ENCODE measurements around the gene SCUBE2.

Gene SCUBE2

GRCh38 chr11:9037046-9037780 lies 54.2 kb downstream of the SCUBE2 start:
- H3K4me1 Mint-ChIP-seq (ENCODE audit: low read depth), result peaks cover 25% of the 10 kb centered on the region
- peaks cover 1% of the 10 kb centered on the region for H3K27me3 Mint-ChIP-seq
- no peaks in the 10 kb centered on the region for H3K9me3 Mint-ChIP-seq
- no peaks in the 10 kb centered on the region for H3K36me3 Mint-ChIP-seq (ENCODE audit: low read depth)
- no peak overlapping the region for H3K4me3 Mint-ChIP-seq
- intact Hi-C loops (cut with micrococcal nuclease), result no loop called here
- H3K27ac Mint-ChIP-seq, result peak overlapping the region; percentile 83

GRCh38 chr11:9030601-9031000 lies 60.8 kb downstream of the SCUBE2 start:
- Mint-ChIP-seq H3K9me3 (no peaks in the 10 kb centered on the region), H3K4me1 (ENCODE audit: low read depth) (peaks cover 7% of the 10 kb centered on the region), H3K27ac (no peak overlapping the region), H3K27me3 (peaks cover 1% of the 10 kb centered on the region), H3K4me3 (no peak overlapping the region), H3K36me3 (ENCODE audit: low read depth) (no peaks in the 10 kb centered on the region)
- intact Hi-C loops (cut with micrococcal nuclease), result no loop called here

GRCh38 chr11:9029422-9029821 lies 62.0 kb downstream of the SCUBE2 start:
- intact Hi-C loops (cut with micrococcal nuclease), result no loop called here
- Mint-ChIP-seq H3K27ac (no peak overlapping the region), H3K27me3 (peaks cover 3% of the 10 kb centered on the region), H3K9me3 (no peaks in the 10 kb centered on the region), H3K4me3 (no peak overlapping the region), H3K4me1 (ENCODE audit: low read depth) (peaks cover 7% of the 10 kb centered on the region), H3K36me3 (ENCODE audit: low read depth) (no peaks in the 10 kb centered on the region)

GRCh38 chr11:9028581-9028980 lies 62.8 kb downstream of the SCUBE2 start:
- no peaks in the 10 kb centered on the region for H3K36me3 Mint-ChIP-seq (ENCODE audit: low read depth)
- intact Hi-C loops (cut with micrococcal nuclease), result no loop called here
- H3K4me1 Mint-ChIP-seq (ENCODE audit: low read depth), result peaks cover 8% of the 10 kb centered on the region
- H3K27ac Mint-ChIP-seq, result no peak overlapping the region
- H3K9me3 Mint-ChIP-seq, result no peaks in the 10 kb centered on the region
- H3K27me3 Mint-ChIP-seq, result peaks cover 1% of the 10 kb centered on the region
- no peak overlapping the region for H3K4me3 Mint-ChIP-seq

GRCh38 chr11:9025101-9025850 lies 66.1 kb downstream of the SCUBE2 start:
- Mint-ChIP-seq H3K9me3 (no peaks in the 10 kb centered on the region), H3K4me1 (ENCODE audit: low read depth) (peaks cover 22% of the 10 kb centered on the region), H3K27me3 (peaks cover 1% of the 10 kb centered on the region), H3K36me3 (ENCODE audit: low read depth) (no peaks in the 10 kb centered on the region), H3K27ac (no peak overlapping the region), H3K4me3 (no peak overlapping the region)
- intact Hi-C loops (cut with micrococcal nuclease), result no loop called here

GRCh38 chr11:9022961-9023680 lies 68.3 kb downstream of the SCUBE2 start:
- Mint-ChIP-seq H3K9me3 (peaks cover 8% of the 10 kb centered on the region), H3K27ac (peak overlapping the region; percentile 42), H3K4me1 (ENCODE audit: low read depth) (peaks cover 27% of the 10 kb centered on the region), H3K27me3 (peaks cover 1% of the 10 kb centered on the region), H3K4me3 (no peak overlapping the region), H3K36me3 (ENCODE audit: low read depth) (no peaks in the 10 kb centered on the region)
- intact Hi-C loops (cut with micrococcal nuclease), result no loop called here

- Mint-ChIP-seq H3K9me3 (peaks cover 8% of the 10 kb centered on the region), H3K27me3 (peaks cover 1% of the 10 kb centered on the region), H3K36me3 (ENCODE audit: low read depth) (no peaks in the 10 kb centered on the region), H3K4me3 (no peak overlapping the region), H3K4me1 (ENCODE audit: low read depth) (peaks cover 42% of the 10 kb centered on the region), H3K27ac (no peak overlapping the region)
- intact Hi-C loops (cut with micrococcal nuclease), result no loop called here
Observed at GRCh38 chr11:9020916-9021315, 70.5 kb downstream of the SCUBE2 start.

- Mint-ChIP-seq H3K27ac (no peak overlapping the region), H3K4me1 (ENCODE audit: low read depth) (peaks cover 50% of the 10 kb centered on the region), H3K9me3 (peaks cover 8% of the 10 kb centered on the region), H3K27me3 (no peaks in the 10 kb centered on the region), H3K36me3 (ENCODE audit: low read depth) (no peaks in the 10 kb centered on the region), H3K4me3 (no peak overlapping the region)
- intact Hi-C loops (cut with micrococcal nuclease), result loop anchor here (5.0 kb wide), 2 partner anchors 42 to 58 kb away; partner anchors contain the start of gene TMEM9B
Observed at GRCh38 chr11:9019861-9020260, 71.5 kb downstream of the SCUBE2 start.

GRCh38 chr11:9017773-9018172 lies 73.6 kb downstream of the SCUBE2 start:
- Mint-ChIP-seq H3K4me1 (ENCODE audit: low read depth) (peaks cover 40% of the 10 kb centered on the region), H3K27ac (peak overlapping the region; percentile 68), H3K9me3 (peaks cover 8% of the 10 kb centered on the region), H3K27me3 (no peaks in the 10 kb centered on the region), H3K36me3 (ENCODE audit: low read depth) (no peaks in the 10 kb centered on the region), H3K4me3 (no peak overlapping the region)
- intact Hi-C loops (cut with micrococcal nuclease), result loop anchor here (5.0 kb wide), 2 partner anchors 45 to 55 kb away; partner anchors contain the start of gene TMEM9B

GRCh38 chr11:9016916-9017642 lies 74.3 kb downstream of the SCUBE2 start:
- no peaks in the 10 kb centered on the region for H3K27me3 Mint-ChIP-seq
- H3K4me3 Mint-ChIP-seq, result no peak overlapping the region
- H3K36me3 Mint-ChIP-seq (ENCODE audit: low read depth), result no peaks in the 10 kb centered on the region
- intact Hi-C loops (cut with micrococcal nuclease), result loop anchor here (5.0 kb wide), 2 partner anchors 45 to 55 kb away; partner anchors contain the start of gene TMEM9B
- H3K27ac Mint-ChIP-seq, result peak overlapping the region; percentile 68
- peaks cover 33% of the 10 kb centered on the region for H3K4me1 Mint-ChIP-seq (ENCODE audit: low read depth)
- peaks cover 8% of the 10 kb centered on the region for H3K9me3 Mint-ChIP-seq

GRCh38 chr11:9015677-9016076 lies 75.7 kb downstream of the SCUBE2 start:
- Mint-ChIP-seq H3K36me3 (ENCODE audit: low read depth) (no peaks in the 10 kb centered on the region), H3K9me3 (peaks cover 8% of the 10 kb centered on the region), H3K27ac (no peak overlapping the region), H3K4me1 (ENCODE audit: low read depth) (peaks cover 32% of the 10 kb centered on the region), H3K4me3 (no peak overlapping the region), H3K27me3 (peaks cover 4% of the 10 kb centered on the region)
- intact Hi-C loops (cut with micrococcal nuclease), result loop anchor here (1.0 to 5.0 kb wide), 3 partner anchors 47 to 122 kb away; partner anchors contain the start of gene TMEM9B

- peaks cover 32% of the 10 kb centered on the region for H3K4me1 Mint-ChIP-seq (ENCODE audit: low read depth)
- H3K27ac Mint-ChIP-seq, result no peak overlapping the region
- H3K9me3 Mint-ChIP-seq, result peaks cover 8% of the 10 kb centered on the region
- no peak overlapping the region for H3K4me3 Mint-ChIP-seq
- intact Hi-C loops (cut with micrococcal nuclease), result loop anchor here (1.0 to 5.0 kb wide), 3 partner anchors 47 to 122 kb away; partner anchors contain the start of gene TMEM9B
- peaks cover 10% of the 10 kb centered on the region for H3K27me3 Mint-ChIP-seq
- no peaks in the 10 kb centered on the region for H3K36me3 Mint-ChIP-seq (ENCODE audit: low read depth)
Observed at GRCh38 chr11:9014826-9015225, 76.6 kb downstream of the SCUBE2 start.

- H3K36me3 Mint-ChIP-seq (ENCODE audit: low read depth), result no peaks in the 10 kb centered on the region
- H3K9me3 Mint-ChIP-seq, result peaks cover 1% of the 10 kb centered on the region
- H3K27ac Mint-ChIP-seq, result no peak overlapping the region
- intact Hi-C loops (cut with micrococcal nuclease), result no loop called here
- H3K4me1 Mint-ChIP-seq (ENCODE audit: low read depth), result peaks cover 25% of the 10 kb centered on the region
- H3K27me3 Mint-ChIP-seq, result peaks cover 13% of the 10 kb centered on the region
- H3K4me3 Mint-ChIP-seq, result no peak overlapping the region
Observed at GRCh38 chr11:9013373-9013772, 78.0 kb downstream of the SCUBE2 start.
